ENCODE results near the gene PPCDC. TPM values are rescaled to one million over a fixed set of nuclear protein-coding genes. Genes with fewer than 3 reads are reported as not detected.

Gene PPCDC
- total RNA-seq, 1 experiment from 2014 or later = 14.7 TPM

- Mint-ChIP-seq H3K27ac (ENCODE audit: unreplicated experiment) (no peak overlapping the region), H3K9me3 (ENCODE audit: unreplicated experiment) (no peaks in the 10 kb centered on the region), H3K4me1 (ENCODE audit: low read depth, unreplicated experiment) (peaks cover 15% of the 10 kb centered on the region), H3K27me3 (ENCODE audit: insufficient read depth, unreplicated experiment) (no peaks in the 10 kb centered on the region), H3K4me3 (ENCODE audit: unreplicated experiment) (no peak overlapping the region), H3K36me3 (ENCODE audit: insufficient read depth, unreplicated experiment) (peaks cover 10% of the 10 kb centered on the region)
- Histone ChIP-seq H3K4me1 (peaks cover 43% of the 10 kb centered on the region), H3K4me3 (ENCODE audit: low read depth, low read length) (no peak overlapping the region), H3K36me3 (ENCODE audit: control insufficient read depth, insufficient read depth, low read length) (no peaks in the 10 kb centered on the region), H3K9me3 (no peaks in the 10 kb centered on the region), H3K27me3 (replicated peaks; ENCODE audit: control insufficient read depth, insufficient read depth, low read length) (no peaks in the 10 kb centered on the region)
- DNase-seq = no peak
- CTCF ChIA-PET = interaction anchor here (0.6 to 1.6 kb wide), 7 partner anchors 28 to 278 kb away, joined by 3 to 21 read pairs (median 7); partner anchors contain the start of gene C15orf39
- intact Hi-C loops (cut with micrococcal nuclease; ENCODE audit: unreplicated experiment) = no loop called here
- POLR2A ChIA-PET = interaction anchor here (0.5 kb wide), 3 partner anchors 51 to 138 kb away, joined by 3 to 5 read pairs (median 3); no protein-coding TSS in a partner anchor
- BruUV-seq (replicated peaks) = no TSS peak
- TF ChIP-seq, protein P1, sequence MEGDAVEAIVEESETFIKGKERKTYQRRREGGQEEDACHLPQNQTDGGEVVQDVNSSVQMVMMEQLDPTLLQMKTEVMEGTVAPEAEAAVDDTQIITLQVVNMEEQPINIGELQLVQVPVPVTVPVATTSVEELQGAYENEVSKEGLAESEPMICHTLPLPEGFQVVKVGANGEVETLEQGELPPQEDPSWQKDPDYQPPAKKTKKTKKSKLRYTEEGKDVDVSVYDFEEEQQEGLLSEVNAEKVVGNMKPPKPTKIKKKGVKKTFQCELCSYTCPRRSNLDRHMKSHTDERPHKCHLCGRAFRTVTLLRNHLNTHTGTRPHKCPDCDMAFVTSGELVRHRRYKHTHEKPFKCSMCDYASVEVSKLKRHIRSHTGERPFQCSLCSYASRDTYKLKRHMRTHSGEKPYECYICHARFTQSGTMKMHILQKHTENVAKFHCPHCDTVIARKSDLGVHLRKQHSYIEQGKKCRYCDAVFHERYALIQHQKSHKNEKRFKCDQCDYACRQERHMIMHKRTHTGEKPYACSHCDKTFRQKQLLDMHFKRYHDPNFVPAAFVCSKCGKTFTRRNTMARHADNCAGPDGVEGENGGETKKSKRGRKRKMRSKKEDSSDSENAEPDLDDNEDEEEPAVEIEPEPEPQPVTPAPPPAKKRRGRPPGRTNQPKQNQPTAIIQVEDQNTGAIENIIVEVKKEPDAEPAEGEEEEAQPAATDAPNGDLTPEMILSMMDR (IDR thresholded peaks at IDR 0.05; ENCODE audit: insufficient read depth in 1 of 2, low read depth in 1 of 2, low read length in 1 of 2, severe bottlenecking in 1 of 2, unreplicated experiment in 1 of 2) = no peak
These were observed 6.6 kb downstream of the PPCDC start for GRCh38 chr15:75030023-75030413.

DNA sequence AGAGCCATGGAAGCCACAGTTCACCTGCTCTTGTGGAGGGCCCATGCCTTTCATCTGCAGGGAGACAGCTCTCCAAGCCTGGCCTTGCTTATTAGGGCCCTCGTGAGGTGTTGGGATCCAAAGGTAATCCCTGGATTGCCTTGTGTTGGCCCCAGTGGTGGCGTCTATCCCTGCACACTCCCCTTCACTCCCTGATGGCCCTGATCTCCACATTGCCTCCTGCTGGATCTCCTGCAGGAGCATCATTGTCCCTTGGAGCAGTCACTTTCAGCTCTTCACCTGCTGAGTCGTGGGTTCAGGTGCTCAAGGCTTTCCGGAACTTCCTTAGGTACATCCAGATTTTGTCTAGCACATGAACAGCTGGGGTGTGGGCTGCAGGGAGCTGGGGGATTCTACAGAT, 7.0 kb downstream of the PPCDC start:
- Mint-ChIP-seq H3K27me3 (ENCODE audit: insufficient read depth, unreplicated experiment) (no peaks in the 10 kb centered on the region), H3K4me1 (ENCODE audit: low read depth, unreplicated experiment) (peaks cover 15% of the 10 kb centered on the region), H3K4me3 (ENCODE audit: unreplicated experiment) (no peak overlapping the region), H3K27ac (ENCODE audit: unreplicated experiment) (peak overlapping the region; percentile 24), H3K9me3 (ENCODE audit: unreplicated experiment) (no peaks in the 10 kb centered on the region), H3K36me3 (ENCODE audit: insufficient read depth, unreplicated experiment) (peaks cover 11% of the 10 kb centered on the region)
- H3K4me1 ChIP-seq = peaks cover 48% of the 10 kb centered on the region
- intact Hi-C loops (cut with micrococcal nuclease; ENCODE audit: unreplicated experiment) = no loop called here
- ChIA-PET POLR2A (interaction anchor here (0.5 kb wide), 3 partner anchors 51 to 137 kb away, joined by 3 to 5 read pairs (median 3); no protein-coding TSS in a partner anchor), CTCF (interaction anchor here (1.3 to 1.6 kb wide), 2 partner anchors 110 to 171 kb away, joined by 3 to 21 read pairs; partner anchors contain the start of gene C15orf39)
- no peaks in the 10 kb centered on the region for H3K9me3 ChIP-seq
- H3K36me3 ChIP-seq (ENCODE audit: control insufficient read depth, insufficient read depth, low read length) = no peaks in the 10 kb centered on the region
- TF ChIP-seq, protein P1 (IDR thresholded peaks at IDR 0.05; ENCODE audit: insufficient read depth in 1 of 2, low read depth in 1 of 2, low read length in 1 of 2, severe bottlenecking in 1 of 2, unreplicated experiment in 1 of 2) = no peak
- no TSS peak for BruUV-seq (replicated peaks)
- H3K4me3 ChIP-seq (ENCODE audit: low read depth, low read length) = no peak overlapping the region
- no peak for DNase-seq
- H3K27me3 ChIP-seq (replicated peaks; ENCODE audit: control insufficient read depth, insufficient read depth, low read length) = no peaks in the 10 kb centered on the region

- Histone ChIP-seq H3K9me3 (no peaks in the 10 kb centered on the region), H3K27me3 (replicated peaks; ENCODE audit: control insufficient read depth, insufficient read depth, low read length) (no peaks in the 10 kb centered on the region), H3K4me3 (ENCODE audit: low read depth, low read length) (no peak overlapping the region), H3K36me3 (ENCODE audit: control insufficient read depth, insufficient read depth, low read length) (no peaks in the 10 kb centered on the region), H3K4me1 (peaks cover 62% of the 10 kb centered on the region)
- Mint-ChIP-seq H3K4me3 (ENCODE audit: unreplicated experiment) (no peak overlapping the region), H3K27me3 (ENCODE audit: insufficient read depth, unreplicated experiment) (no peaks in the 10 kb centered on the region), H3K9me3 (ENCODE audit: unreplicated experiment) (no peaks in the 10 kb centered on the region), H3K4me1 (ENCODE audit: low read depth, unreplicated experiment) (peaks cover 22% of the 10 kb centered on the region), H3K36me3 (ENCODE audit: insufficient read depth, unreplicated experiment) (peaks cover 14% of the 10 kb centered on the region), H3K27ac (ENCODE audit: unreplicated experiment) (peak overlapping the region; percentile 19)
- no TSS peak for BruUV-seq (replicated peaks)
- intact Hi-C loops (cut with micrococcal nuclease; ENCODE audit: unreplicated experiment) = no loop called here
- POLR2A ChIA-PET = no interaction called here
- DNase-seq = peak in 1 of 2 experiments; percentile 24
- CTCF ChIA-PET = interaction anchor here (0.7 to 1.9 kb wide), 3 partner anchors 75 to 172 kb away, joined by 3 to 7 read pairs (median 3); partner anchors contain the start of gene C15orf39
- TF ChIP-seq, protein P1 (IDR thresholded peaks at IDR 0.05; ENCODE audit: insufficient read depth in 1 of 2, low read depth in 1 of 2, low read length in 1 of 2, severe bottlenecking in 1 of 2, unreplicated experiment in 1 of 2) = no peak
These were observed 8.5 kb downstream of the PPCDC start for GRCh38 chr15:75031848-75032247.
